Measurements from ENCODE around the gene GDPD2.

DNA sequence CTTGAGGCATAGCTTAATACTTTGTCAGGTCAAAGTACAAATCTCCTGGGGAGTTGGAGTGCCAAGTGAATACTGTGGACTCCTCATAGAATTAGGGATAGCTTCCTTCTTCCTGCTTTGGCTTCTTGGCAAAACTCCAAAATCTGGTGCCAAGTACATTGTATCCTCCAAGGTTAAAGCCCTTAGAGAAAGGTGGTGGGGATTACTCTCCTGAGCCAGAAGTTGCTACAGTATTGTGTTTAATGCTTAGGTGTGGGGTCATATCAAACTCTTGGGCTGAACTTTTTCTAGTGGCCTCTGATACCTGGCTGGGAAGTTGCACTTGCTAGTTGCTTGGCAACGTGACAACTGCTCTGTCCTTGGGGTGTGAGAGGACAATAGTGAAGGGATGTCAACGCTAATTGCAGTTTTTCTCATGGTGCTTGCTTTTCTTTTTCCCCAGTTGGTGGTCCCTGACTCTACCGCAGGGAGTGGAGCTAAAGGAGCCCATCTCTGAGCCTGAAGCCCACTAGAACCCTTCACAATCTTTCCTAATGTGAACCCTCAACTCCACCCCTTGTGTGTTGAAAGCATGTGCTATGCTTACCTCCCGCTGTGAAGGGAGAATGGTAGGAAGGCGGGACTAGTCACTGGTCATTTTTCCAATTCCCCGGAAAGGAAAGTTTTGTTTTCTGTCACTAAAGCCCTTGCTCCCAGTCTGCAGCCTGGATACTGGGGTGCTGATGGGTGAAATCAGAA, 57.0 kb downstream of the GDPD2 start:
- no peak for TF ChIP-seq POLR2A (IDR thresholded peaks at IDR 0.05)
- TF ChIP-seq, protein P1, sequence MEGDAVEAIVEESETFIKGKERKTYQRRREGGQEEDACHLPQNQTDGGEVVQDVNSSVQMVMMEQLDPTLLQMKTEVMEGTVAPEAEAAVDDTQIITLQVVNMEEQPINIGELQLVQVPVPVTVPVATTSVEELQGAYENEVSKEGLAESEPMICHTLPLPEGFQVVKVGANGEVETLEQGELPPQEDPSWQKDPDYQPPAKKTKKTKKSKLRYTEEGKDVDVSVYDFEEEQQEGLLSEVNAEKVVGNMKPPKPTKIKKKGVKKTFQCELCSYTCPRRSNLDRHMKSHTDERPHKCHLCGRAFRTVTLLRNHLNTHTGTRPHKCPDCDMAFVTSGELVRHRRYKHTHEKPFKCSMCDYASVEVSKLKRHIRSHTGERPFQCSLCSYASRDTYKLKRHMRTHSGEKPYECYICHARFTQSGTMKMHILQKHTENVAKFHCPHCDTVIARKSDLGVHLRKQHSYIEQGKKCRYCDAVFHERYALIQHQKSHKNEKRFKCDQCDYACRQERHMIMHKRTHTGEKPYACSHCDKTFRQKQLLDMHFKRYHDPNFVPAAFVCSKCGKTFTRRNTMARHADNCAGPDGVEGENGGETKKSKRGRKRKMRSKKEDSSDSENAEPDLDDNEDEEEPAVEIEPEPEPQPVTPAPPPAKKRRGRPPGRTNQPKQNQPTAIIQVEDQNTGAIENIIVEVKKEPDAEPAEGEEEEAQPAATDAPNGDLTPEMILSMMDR (IDR thresholded peaks at IDR 0.05), result no peak
